Liver (tissue), 9 donors: ENCODE results near the gene PRAMEF17. TPM values are rescaled to one million over a fixed set of nuclear protein-coding genes. Genes with fewer than 3 reads are reported as not detected.
"Not testable (repeated sequence)": the region's sequence is repeated elsewhere in the genome, so short reads cannot be mapped to it uniquely, and the experiment has no call there.

Experiments
- DNase-seq: peaks from one replicate; pipeline ENCODE4 v3.0.0-alpha.2; 2017; ENCODE audit warnings: low spot score
- H3K27ac ChIP-seq, 2 donors: one replicate each; pipeline ENCODE4 v1.7.0; 2013; ENCODE audit warnings: inconsistent platforms in 2 of 2, low read length in 2 of 2, control low read depth in 1 of 2, low read depth in 1 of 2, mild to moderate bottlenecking in 1 of 2
- H3K27me3 ChIP-seq, 4 donors: one replicate each; pipeline versions ENCODE4 v1.6.1 to v1.7.0; 2013; ENCODE audit warnings: low read length in 3 of 4, inconsistent platforms in 1 of 4, mild to moderate bottlenecking in 1 of 4, moderate library complexity in 1 of 4; ENCODE audit not compliant: control insufficient read depth in 4 of 4, insufficient read depth in 4 of 4
- H3K36me3 ChIP-seq, 4 donors: one replicate each; pipeline versions ENCODE4 v1.6.1 to v1.7.0; 2013; ENCODE audit warnings: low read length in 3 of 4, mild to moderate bottlenecking in 3 of 4, low read depth in 1 of 4, moderate library complexity in 1 of 4; ENCODE audit not compliant: control insufficient read depth in 4 of 4, insufficient read depth in 3 of 4
- H3K4me1 ChIP-seq, 4 donors: one replicate each; pipeline versions ENCODE4 v1.6.1 to v1.7.0; 2013; ENCODE audit warnings: low read length in 3 of 4, mild to moderate bottlenecking in 3 of 4, moderate library complexity in 1 of 4; ENCODE audit not compliant: control insufficient read depth in 4 of 4, insufficient read depth in 4 of 4
- H3K4me3 ChIP-seq, 3 donors: one replicate each; pipeline versions ENCODE4 v1.6.1 to v1.7.0; 2013; ENCODE audit warnings: low read length in 3 of 3, control low read depth in 1 of 3, low read depth in 1 of 3, mild to moderate bottlenecking in 1 of 3
- H3K9ac ChIP-seq, 2 donors: one replicate each; pipeline ENCODE4 v1.7.0; 2013; ENCODE audit warnings: low read length in 2 of 2, mild to moderate bottlenecking in 2 of 2, moderate library complexity in 2 of 2, control low read depth in 1 of 2, low read depth in 1 of 2
- H3K9me3 ChIP-seq, 4 donors: one replicate each; pipeline versions ENCODE4 v1.6.1 to v1.7.0; 2013; ENCODE audit warnings: low read length in 3 of 4; ENCODE audit not compliant: control insufficient read depth in 4 of 4
- FOXA2 ChIP-seq: IDR thresholded peaks from 2 replicates; pipeline ENCODE4 v1.6.1; 2016; ENCODE audit warnings: antibody characterized with exemption
- GABPA ChIP-seq, 2 donors: IDR thresholded peaks in 1 of 2; conservative IDR thresholded peaks in 1 of 2; 2 replicates each; pipeline ENCODE4 v1.6.1; 2016; ENCODE audit warnings: antibody characterized with exemption in 2 of 2, mild to moderate bottlenecking in 1 of 2, moderate library complexity in 1 of 2
- HNF4G ChIP-seq: IDR thresholded peaks from 2 replicates; pipeline ENCODE4 v1.6.1; 2016; ENCODE audit warnings: antibody characterized with exemption
- JUND ChIP-seq, 2 donors: IDR thresholded peaks; 2 replicates each; pipeline ENCODE4 v1.6.1; 2016; ENCODE audit warnings: antibody characterized with exemption in 2 of 2
- NR2F2 ChIP-seq: IDR thresholded peaks from 2 replicates; pipeline ENCODE4 v1.6.1; 2016; ENCODE audit warnings: antibody characterized with exemption
- RAD21 ChIP-seq, 2 donors: IDR thresholded peaks; 2 replicates each; pipeline ENCODE4 v1.6.1; 2016; ENCODE audit warnings: antibody characterized with exemption in 2 of 2, mild to moderate bottlenecking in 2 of 2
- REST ChIP-seq: IDR thresholded peaks from 2 replicates; pipeline ENCODE4 v1.6.1; 2016; ENCODE audit warnings: antibody characterized with exemption, mild to moderate bottlenecking
- RXRA ChIP-seq, 2 donors: IDR thresholded peaks; 2 replicates each; pipeline ENCODE4 v1.6.1; 2017 to 2018; ENCODE audit warnings: antibody characterized with exemption in 2 of 2, mild to moderate bottlenecking in 1 of 2
- SP1 ChIP-seq: IDR thresholded peaks from 2 replicates; pipeline ENCODE4 v1.6.1; 2018; ENCODE audit warnings: antibody characterized with exemption, mild to moderate bottlenecking
- TAF1 ChIP-seq: conservative IDR thresholded peaks from 2 replicates; pipeline ENCODE4 v1.6.1; 2016; ENCODE audit warnings: antibody characterized with exemption, mild to moderate bottlenecking
- WGBS: extraction: QIAGEN DNeasy Blood & Tissue Kit; methylation state at CpG from one replicate; pipeline ENCODE4 v1.1.7; 2013; 5-methylcytosine and 5-hydroxymethylcytosine counted together
- polyA plus RNA-seq, 2 donors: library from polyadenylated mRNA; stranded (reverse) in 1 of 2; unstranded in 1 of 2; fragments of 200-250 nt in 1 of 2; fragments of >200 nt in 1 of 2; fragmentation: Nextera tagmentation in 1 of 2; extraction: Ambion mirVana in 1 of 2; gene quantifications; one replicate each; pipeline versions ENCODE4 v1.2.1 to v1.2.3, GENCODE V29; 2013 to 2015
- total RNA-seq, 2 donors: library from RNA; depleted of rRNA; stranded (reverse); fragments of >200 nt; gene quantifications; one replicate each; pipeline ENCODE4 v1.2.3, GENCODE V29; 2014
- TF ChIP-seq, protein P1 (sequence below): IDR thresholded peaks from 2 replicates; pipeline ENCODE4 v1.6.1; 2016; ENCODE audit warnings: antibody characterized with exemption
- TF ChIP-seq, protein P2 (sequence below): IDR thresholded peaks from 2 replicates; pipeline ENCODE4 v1.6.1; 2016; ENCODE audit warnings: antibody characterized with exemption
- TF ChIP-seq, protein P3 (sequence below): fragments of 150-350 bp; IDR thresholded peaks from 2 replicates; pipeline ENCODE4 v1.5.1; 2017; ENCODE audit warnings: improper control_type of control experiment, low read depth, low read length; ENCODE audit not compliant: missing input control
- donor health status: healthy.
- donor health status: healthy.
- donor health status: healthy.
- donor health status: healthy.
- donor health status: healthy.

Gene PRAMEF17
- total and polyA plus RNA-seq, 4 donors = not detected

DNA sequence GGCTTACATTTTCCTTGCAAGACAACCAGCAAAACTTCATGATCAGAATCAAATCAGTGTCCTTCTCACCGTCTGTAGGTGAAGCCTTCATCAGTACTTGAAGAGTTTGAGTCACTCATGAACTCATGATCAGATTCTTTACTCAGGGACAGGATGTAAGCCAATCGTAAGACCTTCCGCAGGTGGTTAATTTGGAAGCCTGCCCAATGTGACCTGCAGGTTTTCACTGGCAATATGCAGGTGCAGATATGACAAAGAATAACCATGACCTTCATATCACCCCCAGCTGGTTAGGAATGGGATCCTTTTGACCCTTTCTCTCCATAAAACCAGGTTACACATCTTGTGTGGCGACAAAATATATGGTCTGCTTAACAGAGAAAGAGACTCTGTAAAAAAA lies 18.4 kb downstream of the PRAMEF17 start:
- TF ChIP-seq RXRA (IDR thresholded peaks at IDR 0.05) (no peak), FOXA2 (no peak), SP1 (no peak), NR2F2 (no peak), RAD21 (IDR thresholded peaks at IDR 0.05) (no peak), REST (no peak), HNF4G (no peak), JUND (IDR thresholded peaks at IDR 0.05) (no peak), GABPA (IDR thresholded peaks at IDR 0.05 in 1 of 2, conservative IDR thresholded peaks at IDR 0.05 in 1 of 2) (no peak), TAF1 (no peak)
- TF ChIP-seq, protein P1, sequence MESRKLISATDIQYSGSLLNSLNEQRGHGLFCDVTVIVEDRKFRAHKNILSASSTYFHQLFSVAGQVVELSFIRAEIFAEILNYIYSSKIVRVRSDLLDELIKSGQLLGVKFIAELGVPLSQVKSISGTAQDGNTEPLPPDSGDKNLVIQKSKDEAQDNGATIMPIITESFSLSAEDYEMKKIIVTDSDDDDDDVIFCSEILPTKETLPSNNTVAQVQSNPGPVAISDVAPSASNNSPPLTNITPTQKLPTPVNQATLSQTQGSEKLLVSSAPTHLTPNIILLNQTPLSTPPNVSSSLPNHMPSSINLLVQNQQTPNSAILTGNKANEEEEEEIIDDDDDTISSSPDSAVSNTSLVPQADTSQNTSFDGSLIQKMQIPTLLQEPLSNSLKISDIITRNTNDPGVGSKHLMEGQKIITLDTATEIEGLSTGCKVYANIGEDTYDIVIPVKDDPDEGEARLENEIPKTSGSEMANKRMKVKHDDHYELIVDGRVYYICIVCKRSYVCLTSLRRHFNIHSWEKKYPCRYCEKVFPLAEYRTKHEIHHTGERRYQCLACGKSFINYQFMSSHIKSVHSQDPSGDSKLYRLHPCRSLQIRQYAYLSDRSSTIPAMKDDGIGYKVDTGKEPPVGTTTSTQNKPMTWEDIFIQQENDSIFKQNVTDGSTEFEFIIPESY = no peak
- TF ChIP-seq, protein P2, sequence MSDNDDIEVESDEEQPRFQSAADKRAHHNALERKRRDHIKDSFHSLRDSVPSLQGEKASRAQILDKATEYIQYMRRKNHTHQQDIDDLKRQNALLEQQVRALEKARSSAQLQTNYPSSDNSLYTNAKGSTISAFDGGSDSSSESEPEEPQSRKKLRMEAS = no peak
- TF ChIP-seq, protein P3, sequence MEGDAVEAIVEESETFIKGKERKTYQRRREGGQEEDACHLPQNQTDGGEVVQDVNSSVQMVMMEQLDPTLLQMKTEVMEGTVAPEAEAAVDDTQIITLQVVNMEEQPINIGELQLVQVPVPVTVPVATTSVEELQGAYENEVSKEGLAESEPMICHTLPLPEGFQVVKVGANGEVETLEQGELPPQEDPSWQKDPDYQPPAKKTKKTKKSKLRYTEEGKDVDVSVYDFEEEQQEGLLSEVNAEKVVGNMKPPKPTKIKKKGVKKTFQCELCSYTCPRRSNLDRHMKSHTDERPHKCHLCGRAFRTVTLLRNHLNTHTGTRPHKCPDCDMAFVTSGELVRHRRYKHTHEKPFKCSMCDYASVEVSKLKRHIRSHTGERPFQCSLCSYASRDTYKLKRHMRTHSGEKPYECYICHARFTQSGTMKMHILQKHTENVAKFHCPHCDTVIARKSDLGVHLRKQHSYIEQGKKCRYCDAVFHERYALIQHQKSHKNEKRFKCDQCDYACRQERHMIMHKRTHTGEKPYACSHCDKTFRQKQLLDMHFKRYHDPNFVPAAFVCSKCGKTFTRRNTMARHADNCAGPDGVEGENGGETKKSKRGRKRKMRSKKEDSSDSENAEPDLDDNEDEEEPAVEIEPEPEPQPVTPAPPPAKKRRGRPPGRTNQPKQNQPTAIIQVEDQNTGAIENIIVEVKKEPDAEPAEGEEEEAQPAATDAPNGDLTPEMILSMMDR = no peak
- Histone ChIP-seq H3K4me3 (no peak overlapping the region), H3K36me3 (no peaks in the 10 kb centered on the region), H3K9me3 (peaks cover 0 to 3% (median 0%) of the 10 kb centered on the region in 4 donors), H3K4me1 (no peaks in the 10 kb centered on the region), H3K9ac (no peak overlapping the region), H3K27ac (no peak overlapping the region), H3K27me3 (no peaks in the 10 kb centered on the region)
- DNase-seq = no peak
- 49% methylated on average over 4 of the region's 4 CpGs for WGBS

GRCh38 chr1:13410150-13410549 lies 20.7 kb downstream of the PRAMEF17 start, which contains the start of gene PRAMEF20:
Gene PRAMEF20, plus strand, starts transcription at chr1:13410450. Its CDS starts 5,905 bp downstream, at chr1:13416355.
- not testable (repeated sequence) for H3K4me3 ChIP-seq, H3K27me3 ChIP-seq, DNase-seq, H3K36me3 ChIP-seq, H3K9me3 ChIP-seq, H3K9ac ChIP-seq, H3K27ac ChIP-seq, H3K4me1 ChIP-seq
- 62% methylated on average over 4 of the region's 4 CpGs for WGBS
